ENCODE measurements around the gene SNX24.

Gene SNX24, protein sequence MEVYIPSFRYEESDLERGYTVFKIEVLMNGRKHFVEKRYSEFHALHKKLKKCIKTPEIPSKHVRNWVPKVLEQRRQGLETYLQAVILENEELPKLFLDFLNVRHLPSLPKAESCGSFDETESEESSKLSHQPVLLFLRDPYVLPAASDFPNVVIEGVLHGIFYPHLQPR

DNA sequence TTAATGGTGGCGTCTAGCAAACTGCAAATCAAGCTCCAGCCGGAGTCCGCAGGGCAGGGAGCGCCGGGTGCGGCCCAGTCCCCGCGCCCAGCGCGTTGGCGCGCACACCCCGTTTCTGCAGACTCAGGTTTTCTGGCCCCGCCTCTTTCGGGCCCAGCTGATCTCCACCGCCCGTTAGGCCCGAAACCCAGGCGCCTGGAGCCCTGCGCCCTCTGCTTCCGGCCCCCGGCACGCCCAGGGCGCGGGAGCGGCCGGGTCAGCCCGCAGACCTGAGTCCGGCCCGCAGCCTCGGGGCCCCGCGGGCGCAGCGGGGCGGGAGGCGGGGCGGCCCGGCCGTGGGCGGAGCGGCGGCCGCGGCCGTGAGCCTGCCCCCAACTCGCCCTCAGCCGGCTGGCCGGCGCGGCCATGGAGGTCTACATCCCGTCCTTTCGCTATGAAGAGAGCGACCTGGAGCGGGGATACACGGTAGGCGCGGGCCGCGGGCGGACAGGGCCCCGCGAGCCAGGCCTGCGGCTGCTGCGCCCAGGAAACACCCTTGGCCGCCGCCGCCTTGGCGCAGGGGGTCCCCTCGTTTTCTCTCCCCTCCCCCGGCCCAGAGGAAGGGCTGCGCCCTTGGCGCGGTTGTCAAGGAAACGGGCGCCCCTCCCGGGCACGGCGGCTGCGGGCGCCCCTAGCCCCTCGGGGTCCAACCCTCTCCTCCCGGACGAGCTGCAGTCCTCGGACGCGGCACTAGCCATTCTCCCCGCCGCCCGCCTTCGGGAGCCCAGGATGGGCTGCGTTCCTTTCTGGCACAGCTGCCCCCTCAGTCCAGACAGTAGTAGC lies at the start of gene SNX24:
Gene SNX24, plus strand, starts transcription at position 385 of the 822 bp plus-strand sequence. Its CDS starts 21 bp downstream, at position 406.
- no peak for TF ChIP-seq GATA3 (IDR thresholded peaks at IDR 0.05; ENCODE audit: low read depth, low read length)
- TF ChIP-seq GATA2 (IDR thresholded peaks at IDR 0.05; ENCODE audit: low read depth, low read length): no peak

DNA sequence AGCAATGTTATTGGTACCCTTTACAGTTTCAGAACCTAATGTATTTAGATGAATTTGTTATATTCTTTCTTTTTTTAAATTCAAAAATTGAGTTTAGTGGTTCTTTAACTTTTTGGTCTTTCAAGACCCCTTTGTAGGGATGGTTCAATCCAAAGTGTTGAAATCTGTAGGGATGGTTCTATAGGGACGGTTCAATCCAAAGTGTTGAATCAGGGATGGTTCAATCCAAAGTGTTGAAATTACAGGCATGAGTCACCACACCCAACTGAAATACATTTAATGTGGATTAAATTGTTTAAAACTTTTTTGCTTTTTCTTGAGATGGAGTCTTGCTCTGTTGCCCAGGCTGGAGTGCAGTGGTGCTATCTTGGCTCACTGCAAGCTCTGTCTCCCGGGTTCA lies 39.9 kb upstream of the SNX24 start:
- TF ChIP-seq GATA2 (IDR thresholded peaks at IDR 0.05; ENCODE audit: low read depth, low read length): no peak
- TF ChIP-seq GATA3 (IDR thresholded peaks at IDR 0.05; ENCODE audit: low read depth, low read length): no peak

DNA sequence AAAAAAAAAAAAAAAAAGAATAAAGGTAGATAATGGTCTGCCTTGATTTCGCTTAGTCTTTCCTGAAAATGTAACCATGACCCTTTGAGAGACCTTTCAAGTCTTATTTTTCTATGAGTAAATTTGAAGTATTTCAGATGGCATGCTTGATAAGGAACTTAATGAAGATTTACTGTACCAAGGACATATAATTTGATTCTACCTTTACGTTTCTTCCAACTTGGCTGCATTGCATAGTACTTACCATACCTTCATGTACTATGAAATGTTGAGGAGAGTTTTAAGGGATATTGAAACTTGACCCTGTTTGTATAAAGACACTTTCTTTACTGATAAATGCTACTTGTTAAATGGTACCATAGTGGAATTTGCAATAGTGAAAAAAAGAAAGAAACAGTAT lies 35.0 kb upstream of the SNX24 start:
- no peak for TF ChIP-seq GATA2 (IDR thresholded peaks at IDR 0.05; ENCODE audit: low read depth, low read length)
- TF ChIP-seq GATA3 (IDR thresholded peaks at IDR 0.05; ENCODE audit: low read depth, low read length): no peak

DNA sequence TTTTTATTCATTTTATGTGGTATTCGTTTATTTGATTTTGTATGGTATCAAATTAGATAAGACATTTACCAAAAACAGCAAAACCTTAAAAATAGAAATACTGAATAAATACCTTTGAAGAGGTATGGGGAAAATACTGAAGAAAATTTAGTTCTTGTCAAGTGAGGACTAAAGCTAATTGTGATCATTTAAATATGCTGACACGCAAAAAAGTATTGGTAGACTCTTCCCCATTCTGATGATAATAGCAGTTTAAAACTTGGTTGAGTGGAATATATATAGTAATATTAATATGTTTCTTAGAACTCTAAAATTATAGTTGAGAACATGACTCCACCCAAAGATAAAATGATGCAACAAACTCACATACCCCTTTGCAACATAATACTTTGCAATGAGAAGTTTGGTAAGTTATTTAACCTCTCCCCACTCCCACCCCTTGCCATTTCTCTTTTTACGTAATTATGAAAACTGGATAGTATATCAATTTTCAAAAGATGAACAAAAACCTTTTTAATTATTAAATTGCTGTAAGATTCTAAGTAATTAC lies 30.1 kb upstream of the SNX24 start:
- TF ChIP-seq GATA3 (IDR thresholded peaks at IDR 0.05; ENCODE audit: low read depth, low read length) (no peak), GATA2 (IDR thresholded peaks at IDR 0.05; ENCODE audit: low read depth, low read length) (no peak)

- TF ChIP-seq GATA3 (IDR thresholded peaks at IDR 0.05; ENCODE audit: low read depth, low read length): no peak
- TF ChIP-seq GATA2 (IDR thresholded peaks at IDR 0.05; ENCODE audit: low read depth, low read length): no peak
These were observed 28.7 kb upstream of the SNX24 start for GRCh38 chr5:122816756-122817155.

DNA sequence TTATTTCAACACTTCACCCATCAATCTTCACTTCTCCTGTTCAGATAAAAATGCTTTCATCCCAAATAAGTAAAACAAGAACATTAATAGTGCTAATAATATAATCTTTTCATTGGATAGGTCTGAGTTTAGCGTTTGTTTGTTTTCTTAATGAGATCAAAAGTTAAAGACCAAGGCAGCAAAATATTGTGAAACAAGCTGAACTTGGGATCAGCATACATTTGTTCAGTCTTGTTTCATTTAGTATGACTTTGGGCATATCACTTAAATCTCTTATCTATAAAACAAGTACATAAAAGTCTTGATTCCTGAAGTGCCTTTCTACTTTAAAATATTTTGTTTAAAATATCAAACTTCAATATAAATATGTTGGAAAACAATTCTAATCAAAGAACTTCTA lies 13.4 kb upstream of the SNX24 start:
- no peak for TF ChIP-seq GATA2 (IDR thresholded peaks at IDR 0.05; ENCODE audit: low read depth, low read length)
- no peak for TF ChIP-seq GATA3 (IDR thresholded peaks at IDR 0.05; ENCODE audit: low read depth, low read length)

- TF ChIP-seq GATA2 (IDR thresholded peaks at IDR 0.05; ENCODE audit: low read depth, low read length) (no peak), GATA3 (IDR thresholded peaks at IDR 0.05; ENCODE audit: low read depth, low read length) (no peak)
These were observed 9.7 kb upstream of the SNX24 start for GRCh38 chr5:122835681-122836080.

- TF ChIP-seq GATA3 (IDR thresholded peaks at IDR 0.05; ENCODE audit: low read depth, low read length) (no peak), GATA2 (IDR thresholded peaks at IDR 0.05; ENCODE audit: low read depth, low read length) (no peak)
These were observed 8.5 kb upstream of the SNX24 start for GRCh38 chr5:122836947-122837346.

- TF ChIP-seq GATA3 (IDR thresholded peaks at IDR 0.05; ENCODE audit: low read depth, low read length): no peak
- no peak for TF ChIP-seq GATA2 (IDR thresholded peaks at IDR 0.05; ENCODE audit: low read depth, low read length)
These were observed 5.7 kb upstream of the SNX24 start for GRCh38 chr5:122839731-122840130.

- TF ChIP-seq GATA2 (IDR thresholded peaks at IDR 0.05; ENCODE audit: low read depth, low read length) (no peak), GATA3 (IDR thresholded peaks at IDR 0.05; ENCODE audit: low read depth, low read length) (no peak)
These were observed 3.3 kb upstream of the SNX24 start for GRCh38 chr5:122842016-122842580.

DNA sequence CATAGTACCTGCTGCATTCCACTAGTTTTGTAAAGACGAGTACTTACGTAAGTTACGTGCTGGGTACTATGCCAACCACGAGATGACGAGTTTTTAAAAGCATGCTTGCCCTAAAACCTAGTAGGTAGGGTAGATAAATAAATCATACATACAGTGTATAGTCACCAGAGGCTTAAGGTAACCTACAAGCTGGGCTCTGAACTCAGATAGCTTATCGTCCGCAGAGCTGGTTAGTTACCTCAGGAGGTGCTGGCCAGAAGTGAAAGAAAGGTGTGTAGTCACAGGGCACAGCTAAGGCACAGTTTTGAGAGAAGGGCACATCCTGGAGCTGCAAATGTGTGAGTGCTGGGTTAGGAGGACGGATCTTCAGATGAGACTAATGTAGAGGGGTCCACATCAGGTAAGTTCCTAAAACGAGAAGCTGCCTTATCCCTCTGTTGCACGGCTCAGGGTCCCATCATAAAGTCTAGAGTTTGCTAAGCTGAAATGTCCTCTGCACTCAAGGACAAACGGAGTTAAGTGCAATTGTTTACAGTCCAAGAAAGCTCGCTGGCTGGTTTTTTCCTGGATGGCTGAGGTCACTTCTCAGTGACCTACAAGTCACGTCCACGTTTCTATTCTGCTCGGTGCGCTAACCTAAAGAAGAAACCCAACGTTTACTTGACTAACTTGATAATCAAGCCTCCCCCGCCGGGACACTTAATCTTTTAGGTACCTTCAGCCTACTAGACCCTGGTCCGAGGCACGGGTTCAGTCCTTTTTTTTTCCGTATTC lies 1.1 kb upstream of the SNX24 start:
- TF ChIP-seq GATA3 (IDR thresholded peaks at IDR 0.05; ENCODE audit: low read depth, low read length) (no peak), GATA2 (IDR thresholded peaks at IDR 0.05; ENCODE audit: low read depth, low read length) (no peak)

- TF ChIP-seq GATA2 (IDR thresholded peaks at IDR 0.05; ENCODE audit: low read depth, low read length) (no peak), GATA3 (IDR thresholded peaks at IDR 0.05; ENCODE audit: low read depth, low read length) (no peak)
These were observed 544 bp upstream of the SNX24 start for GRCh38 chr5:122844910-122845228.

- TF ChIP-seq GATA2 (IDR thresholded peaks at IDR 0.05; ENCODE audit: low read depth, low read length): no peak
- no peak for TF ChIP-seq GATA3 (IDR thresholded peaks at IDR 0.05; ENCODE audit: low read depth, low read length)
These were observed 688 bp downstream of the SNX24 start for GRCh38 chr5:122846051-122846550.

DNA sequence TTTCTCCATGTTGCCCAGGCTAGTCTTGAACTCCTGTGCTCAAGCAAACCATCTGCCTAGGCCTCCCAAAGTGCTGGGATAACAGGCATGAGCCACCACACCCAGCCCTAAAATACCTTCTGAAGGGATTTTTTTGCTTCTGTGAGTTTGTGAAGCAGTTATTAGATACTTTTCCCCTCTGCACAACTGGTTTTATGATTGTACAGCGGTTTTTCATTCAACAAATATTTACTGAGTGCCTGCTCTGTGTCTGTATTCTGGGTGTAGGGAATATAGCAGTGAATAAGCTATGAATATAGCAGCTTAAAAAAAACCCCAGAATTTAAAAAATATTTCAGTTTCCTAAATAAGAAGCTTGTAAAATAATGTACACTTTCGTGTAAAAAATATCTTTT lies 2.3 kb downstream of the SNX24 start:
- no peak for TF ChIP-seq GATA2 (IDR thresholded peaks at IDR 0.05; ENCODE audit: low read depth, low read length)
- no peak for TF ChIP-seq GATA3 (IDR thresholded peaks at IDR 0.05; ENCODE audit: low read depth, low read length)

Measured in SH-SY5Y (cell line).